Measurements from ENCODE around the gene JRKL.
A peak's percentile ranks its signal among the peaks of the same experiment; 100 is the strongest.

Gene JRKL

DNA sequence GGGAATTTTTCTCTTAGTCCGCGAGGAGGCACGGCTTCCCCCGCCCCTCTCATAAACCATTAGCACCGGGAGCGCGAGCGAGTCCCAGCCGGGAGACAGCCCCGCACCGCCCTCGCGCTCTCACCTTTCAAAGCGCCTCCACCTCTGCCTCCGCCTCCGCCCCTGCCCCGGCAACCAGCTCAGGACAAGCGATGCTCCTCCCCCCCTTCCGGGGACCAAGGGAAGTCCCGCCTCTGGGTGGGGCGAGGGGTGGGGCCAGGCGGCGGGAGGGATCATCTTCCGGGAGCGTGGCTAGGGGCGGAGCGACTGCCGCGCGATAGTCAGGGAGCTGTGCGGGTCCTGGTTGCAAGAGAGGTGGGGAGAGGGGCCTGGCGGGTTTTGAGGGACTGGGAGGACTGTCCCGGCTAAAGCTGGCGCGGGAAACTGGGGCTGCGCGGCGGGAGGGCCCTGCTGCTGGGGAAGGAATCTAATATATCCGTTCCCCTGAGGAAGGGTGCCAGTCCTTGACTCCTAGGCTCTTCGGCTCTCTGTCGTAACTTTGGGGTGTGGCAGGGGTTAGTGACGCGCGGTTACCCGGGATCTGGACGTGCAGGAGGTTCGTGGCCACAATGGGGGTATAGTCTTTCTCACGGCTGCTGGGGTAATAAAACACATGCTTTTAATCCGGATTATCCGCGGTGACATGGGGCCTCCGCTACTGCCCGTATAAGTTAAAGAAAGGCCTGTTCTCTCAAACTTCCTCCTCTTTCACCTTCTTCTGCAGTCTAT, at the start of gene JRKL, which contains the start of gene CCDC82:
Gene JRKL, plus strand, starts transcription at position 294 of the 768 bp plus-strand sequence. CDS start 637 bp downstream, outside the sequence.
Gene CCDC82, minus strand, starts transcription at position 193 of the 768 bp plus-strand sequence. CDS start 5,165 bp downstream, outside the sequence.
- FAIRE-seq (peak; percentile 71), DNase-seq (ENCODE audit: insufficient read length, low spot score) (peak; percentile 57)
- peak; percentile 65; the same call in 1 of the 2 replicates for TF ChIP-seq POLR2A (IDR thresholded peaks at IDR 0.05; ENCODE audit: low read depth, low read length)

DNA sequence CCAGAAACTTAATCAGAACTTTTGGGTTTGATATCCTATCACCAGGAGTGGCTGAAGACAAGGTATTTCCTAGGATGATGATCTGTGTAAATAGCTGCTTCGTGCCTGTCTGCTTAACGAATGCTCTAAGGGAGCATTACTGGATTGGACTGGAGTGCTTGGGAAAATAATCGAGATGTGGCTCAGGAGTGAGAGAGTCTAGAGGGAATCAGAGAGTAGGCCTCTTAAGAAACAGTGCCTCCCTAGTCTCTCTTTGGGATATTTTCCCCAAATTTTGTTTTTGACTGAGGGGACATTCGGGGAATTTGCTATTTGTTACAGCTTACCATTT, 49.3 kb upstream of the JRKL start:
- DNase-seq (ENCODE audit: insufficient read length, low spot score) (no peak), FAIRE-seq (no peak)
- no peak for TF ChIP-seq POLR2A (IDR thresholded peaks at IDR 0.05; ENCODE audit: low read depth, low read length)

GRCh38 chr11:96341211-96342013, 48.4 kb upstream of the JRKL start:
- FAIRE-seq (no peak), DNase-seq (ENCODE audit: insufficient read length, low spot score) (no peak)
- no peak for TF ChIP-seq POLR2A (IDR thresholded peaks at IDR 0.05; ENCODE audit: low read depth, low read length)

GRCh38 chr11:96342014-96342960, 47.5 kb upstream of the JRKL start:
- FAIRE-seq: no peak
- no peak for DNase-seq (ENCODE audit: insufficient read length, low spot score)
- no peak for TF ChIP-seq POLR2A (IDR thresholded peaks at IDR 0.05; ENCODE audit: low read depth, low read length)

- FAIRE-seq (peak; percentile 72), DNase-seq (ENCODE audit: insufficient read length, low spot score) (peak; percentile 78)
These were observed 46.7 kb upstream of the JRKL start, which contains the start of gene MAML2 for GRCh38 chr11:96342961-96343711. TSS of gene MAML2 (minus strand) at chr11:96343195. CDS start at chr11:96341895, 1,300 bp downstream.

DNA sequence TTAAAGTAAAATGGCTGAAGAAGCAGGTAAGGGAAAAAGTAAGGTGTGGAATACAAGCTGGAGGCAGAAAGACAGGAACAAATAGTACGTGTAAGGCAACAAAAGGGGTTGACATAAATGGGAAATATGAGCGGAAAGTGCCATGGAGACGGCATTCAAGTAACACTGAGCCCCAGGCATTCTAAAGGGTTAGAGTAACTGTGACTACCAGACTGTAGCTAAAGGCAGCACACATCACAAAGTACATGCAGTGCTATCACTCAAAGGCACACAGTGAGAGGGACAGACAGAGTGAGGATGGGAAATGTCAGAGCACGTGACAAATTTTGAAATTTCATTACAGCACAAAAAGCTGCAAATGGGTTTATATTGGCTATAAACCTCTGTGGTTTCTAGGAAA, 33.0 kb upstream of the JRKL start:
- DNase-seq (ENCODE audit: insufficient read length, low spot score) (no peak), FAIRE-seq (no peak)

More at GRCh38 chr11:96342961-96343711, 46.7 kb upstream of the JRKL start, which contains the start of gene MAML2:
- no peak for TF ChIP-seq POLR2A (IDR thresholded peaks at IDR 0.05; ENCODE audit: low read depth, low read length)

GRCh38 chr11:96357794-96358193, 32.0 kb upstream of the JRKL start:
- FAIRE-seq: no peak
- TF ChIP-seq POLR2A (IDR thresholded peaks at IDR 0.05; ENCODE audit: low read depth, low read length): no peak
- no peak for DNase-seq (ENCODE audit: insufficient read length, low spot score)

More for the DNA sequence above, 33.0 kb upstream of the JRKL start:
- TF ChIP-seq POLR2A (IDR thresholded peaks at IDR 0.05; ENCODE audit: low read depth, low read length): no peak

GRCh38 chr11:96358321-96358720, 31.5 kb upstream of the JRKL start:
- no peak for DNase-seq (ENCODE audit: insufficient read length, low spot score)
- TF ChIP-seq POLR2A (IDR thresholded peaks at IDR 0.05; ENCODE audit: low read depth, low read length): no peak
- FAIRE-seq: no peak

GRCh38 chr11:96361778-96362177, 28.0 kb upstream of the JRKL start:
- no peak for DNase-seq (ENCODE audit: insufficient read length, low spot score)
- no peak for FAIRE-seq
- no peak for TF ChIP-seq POLR2A (IDR thresholded peaks at IDR 0.05; ENCODE audit: low read depth, low read length)

GRCh38 chr11:96365493-96365892, 24.3 kb upstream of the JRKL start:
- DNase-seq (ENCODE audit: insufficient read length, low spot score) (no peak), FAIRE-seq (no peak)
- TF ChIP-seq POLR2A (IDR thresholded peaks at IDR 0.05; ENCODE audit: low read depth, low read length): no peak

GRCh38 chr11:96366024-96366423, 23.8 kb upstream of the JRKL start:
- no peak for TF ChIP-seq POLR2A (IDR thresholded peaks at IDR 0.05; ENCODE audit: low read depth, low read length)
- DNase-seq (ENCODE audit: insufficient read length, low spot score): no peak
- FAIRE-seq: no peak

DNA sequence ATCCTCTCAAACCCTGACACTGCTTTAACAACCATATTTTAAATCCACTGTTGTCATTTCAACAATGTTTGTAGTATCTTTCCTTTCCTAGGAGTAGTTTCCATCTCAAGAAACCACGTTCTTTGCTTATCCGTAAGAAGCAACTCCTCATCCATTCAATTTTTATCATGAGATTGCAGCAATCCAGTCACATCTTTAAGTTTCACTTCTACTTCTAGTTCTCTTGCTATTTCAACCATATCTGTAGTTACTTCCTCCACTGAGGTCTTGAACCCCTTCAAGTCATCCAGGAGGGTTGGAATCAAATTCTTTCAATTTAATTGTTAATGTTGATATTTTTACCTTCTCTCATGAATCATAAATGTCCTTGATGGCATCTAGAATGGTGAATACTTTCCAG, 22.5 kb upstream of the JRKL start:
- no peak for TF ChIP-seq POLR2A (IDR thresholded peaks at IDR 0.05; ENCODE audit: low read depth, low read length)
- no peak for DNase-seq (ENCODE audit: insufficient read length, low spot score)
- no peak for FAIRE-seq

- TF ChIP-seq POLR2A (IDR thresholded peaks at IDR 0.05; ENCODE audit: low read depth, low read length): no peak
- FAIRE-seq (no peak), DNase-seq (ENCODE audit: insufficient read length, low spot score) (no peak)
These were observed 16.0 kb upstream of the JRKL start for GRCh38 chr11:96373826-96374225.

Measured in H54 (cell line).